Neural progenitor cell (in vitro differentiated cells): ENCODE results near the gene CHGA.

Experiments used
- EZH2 ChIP-seq: fragments of 200-600 bp; sonication (generic); IDR thresholded peaks from 2 replicates; pipeline ENCODE4 v1.6.1; 2017; ENCODE audit warnings: antibody characterized with exemption, mild to moderate bottlenecking, moderate library complexity
- EZH2phosphoT487 ChIP-seq: fragments of 200-600 bp; sonication (generic); IDR thresholded peaks from 2 replicates; pipeline ENCODE4 v1.6.1; 2017; ENCODE audit warnings: antibody characterized with exemption
- TF ChIP-seq, protein P1 (sequence below): fragments of 200-600 bp; sonication (generic); IDR thresholded peaks from 2 replicates; pipeline ENCODE4 v1.5.1; 2017; ENCODE audit warnings: antibody characterized with exemption, mild to moderate bottlenecking

DNA sequence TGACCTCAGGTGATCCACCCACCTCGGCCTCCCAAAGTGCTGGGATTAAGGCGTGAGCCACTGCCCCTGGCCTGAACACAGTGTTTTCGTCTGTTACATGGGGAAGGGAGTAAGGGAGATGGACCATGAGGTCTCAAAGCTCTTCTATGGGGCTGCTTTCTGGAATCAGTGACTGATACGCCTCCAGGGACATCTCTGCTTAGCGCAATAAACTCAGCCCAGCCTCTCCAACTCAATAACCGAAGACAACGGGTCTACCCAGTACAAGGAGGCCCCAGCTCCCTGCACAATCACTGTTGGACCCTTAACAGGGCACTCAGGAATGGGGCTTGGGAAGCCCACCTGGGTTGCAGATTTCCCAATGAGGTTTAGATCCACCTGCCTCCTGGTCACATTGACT is 42.6 kb upstream of the CHGA start:
- TF ChIP-seq, protein P1, sequence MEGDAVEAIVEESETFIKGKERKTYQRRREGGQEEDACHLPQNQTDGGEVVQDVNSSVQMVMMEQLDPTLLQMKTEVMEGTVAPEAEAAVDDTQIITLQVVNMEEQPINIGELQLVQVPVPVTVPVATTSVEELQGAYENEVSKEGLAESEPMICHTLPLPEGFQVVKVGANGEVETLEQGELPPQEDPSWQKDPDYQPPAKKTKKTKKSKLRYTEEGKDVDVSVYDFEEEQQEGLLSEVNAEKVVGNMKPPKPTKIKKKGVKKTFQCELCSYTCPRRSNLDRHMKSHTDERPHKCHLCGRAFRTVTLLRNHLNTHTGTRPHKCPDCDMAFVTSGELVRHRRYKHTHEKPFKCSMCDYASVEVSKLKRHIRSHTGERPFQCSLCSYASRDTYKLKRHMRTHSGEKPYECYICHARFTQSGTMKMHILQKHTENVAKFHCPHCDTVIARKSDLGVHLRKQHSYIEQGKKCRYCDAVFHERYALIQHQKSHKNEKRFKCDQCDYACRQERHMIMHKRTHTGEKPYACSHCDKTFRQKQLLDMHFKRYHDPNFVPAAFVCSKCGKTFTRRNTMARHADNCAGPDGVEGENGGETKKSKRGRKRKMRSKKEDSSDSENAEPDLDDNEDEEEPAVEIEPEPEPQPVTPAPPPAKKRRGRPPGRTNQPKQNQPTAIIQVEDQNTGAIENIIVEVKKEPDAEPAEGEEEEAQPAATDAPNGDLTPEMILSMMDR, result no peak
- TF ChIP-seq EZH2phosphoT487, result no peak
- TF ChIP-seq EZH2, result no peak
